ENCODE measurements around the gene CLK2. TPM values are rescaled to one million over a fixed set of nuclear protein-coding genes. Genes with fewer than 3 reads are reported as not detected.

The CLK2 gene
- total and polyA plus RNA-seq, 9 of the 15 experiments (the other 6 are each of a cell fraction or from before 2014, with no cell fraction given): 13.5 to 81.4 (median 39.6) TPM

- TF ChIP-seq NR2C2 (CRISPR knock-in tag; IDR thresholded peaks at IDR 0.05) (no peak), NR2C2 (tag; IDR thresholded peaks at IDR 0.05) (peak; percentile 71), JUND (IDR thresholded peaks at IDR 0.05; ENCODE audit: borderline replicate concordance, low read depth, low read length) (no peak; the same call in 1 of the 2 replicates), JUND (tag; IDR thresholded peaks at IDR 0.05; ENCODE audit: borderline replicate concordance, low read depth, low read length) (no peak; the same call in 2 of the 3 replicates), MCM5 (IDR thresholded peaks at IDR 0.05; ENCODE audit: low read depth) (no peak), KAT2B (IDR thresholded peaks at IDR 0.05; ENCODE audit: low read depth, low read length) (no peak), TCF15 (CRISPR knock-in tag; IDR thresholded peaks at IDR 0.05) (no peak), MCM7 (IDR thresholded peaks at IDR 0.05) (no peak), ZNF253 (CRISPR knock-in tag; conservative IDR thresholded peaks at IDR 0.05) (no peak), HDAC1 (IDR thresholded peaks at IDR 0.05) (peak in 1 of 2 experiments; percentile 96; a peak in 2 of 4 replicates), E2F6 (IDR thresholded peaks at IDR 0.05; ENCODE audit: borderline replicate concordance in 1 of 2, extremely low read depth in 1 of 2, insufficient read depth in 1 of 2, insufficient read length in 1 of 2, low read depth in 1 of 2, low read length in 1 of 2, poor library complexity in 1 of 2, severe bottlenecking in 1 of 2) (peak in 1 of 2 experiments; percentile 17), ELF2 (CRISPR knock-in tag; IDR thresholded peaks at IDR 0.05) (peak; percentile 98), ZNF24 (IDR thresholded peaks at IDR 0.05) (no peak), ARID4B (CRISPR knock-in tag; IDR thresholded peaks at IDR 0.05) (peak; percentile 88), HCFC1 (IDR thresholded peaks at IDR 0.05; ENCODE audit: low read depth, low read length) (peak; percentile 94)
These were observed 32.1 kb downstream of the CLK2 start (continued) for GRCh38 chr1:155241069-155241679.
